SU-DHL-6 (cell line): Measurements from ENCODE around the gene ZNF799.

ENCODE experiments used
- H2AFZ ChIP-seq: fragments of 200-600 bp; sonication (generic); 2 replicates; pipeline ENCODE4 v1.6.1; 2014; ENCODE audit warnings: low read depth, mild to moderate bottlenecking, moderate library complexity, mixed read lengths, antibody characterized with exemption, low read length; ENCODE audit not compliant: severe bottlenecking
- H3F3A ChIP-seq: fragments of 200-600 bp; shearing (Covaris generic); 2 replicates; pipeline ENCODE4 v1.6.0; 2016; ENCODE audit warnings: antibody characterized with exemption, mild to moderate bottlenecking; ENCODE audit not compliant: insufficient read depth
- H3K27ac ChIP-seq: fragments of 200-600 bp; sonication (generic); 2 replicates; pipeline ENCODE4 v1.5.1; 2016; ENCODE audit warnings: low read depth, mild to moderate bottlenecking, low read length, moderate library complexity, mixed read lengths
- H3K27me3 ChIP-seq: fragments of 200-600 bp; sonication (generic), shearing (Covaris generic); 2 replicates; pipeline ENCODE4 v1.6.0; 2014; ENCODE audit warnings: mild to moderate bottlenecking, low read length
- H3K36me3 ChIP-seq: fragments of 200-600 bp; sonication (generic); 2 replicates; pipeline ENCODE4 v1.6.1; 2014; ENCODE audit warnings: mild to moderate bottlenecking, low read length, mixed read lengths
- H3K4me2 ChIP-seq: fragments of 300-600, 200-600 bp; shearing (Covaris generic), sonication (generic); 2 replicates; pipeline ENCODE4 v1.6.0; 2014; ENCODE audit warnings: low read length, low read depth, mild to moderate bottlenecking; ENCODE audit not compliant: poor library complexity, severe bottlenecking
- H3K4me3 ChIP-seq: fragments of 200-600 bp; sonication (generic); 2 replicates; pipeline ENCODE4 v1.5.1; 2014; ENCODE audit warnings: antibody characterized with exemption, low read length, mild to moderate bottlenecking, mixed read lengths; ENCODE audit not compliant: insufficient read depth, poor library complexity, severe bottlenecking
- H3K79me2 ChIP-seq: fragments of 200-600 bp; sonication (generic); 2 replicates; pipeline ENCODE4 v1.6.1; 2014; ENCODE audit warnings: mild to moderate bottlenecking, low read length, moderate library complexity; ENCODE audit not compliant: insufficient read depth
- H3K9ac ChIP-seq: fragments of 200-600 bp; sonication (generic); 2 replicates; pipeline ENCODE4 v1.7.0; 2014; ENCODE audit warnings: mild to moderate bottlenecking, low read length
- H3K9me2 ChIP-seq: fragments of 200-600 bp; sonication (generic); replicated peaks from 2 replicates; pipeline ENCODE4 v1.6.1; 2014; ENCODE audit warnings: low read length; ENCODE audit not compliant: insufficient read depth
- H3K9me3 ChIP-seq: fragments of 200-600 bp; sonication (generic); 2 replicates; pipeline ENCODE4 v1.6.1; 2014; ENCODE audit warnings: low read length, mixed read lengths; ENCODE audit not compliant: insufficient read depth
- H4K20me1 ChIP-seq: fragments of 200-600 bp; sonication (generic); 2 replicates; pipeline ENCODE4 v1.6.1; 2014; ENCODE audit warnings: low read depth, mild to moderate bottlenecking, antibody characterized with exemption, low read length, moderate library complexity, mixed read lengths
- CTCF ChIP-seq: fragments of 200-600 bp; sonication (generic); IDR thresholded peaks from one replicate; pipeline ENCODE4 v1.5.1; 2017; ENCODE audit warnings: antibody characterized with exemption, mild to moderate bottlenecking, low read length, moderate library complexity; ENCODE audit not compliant: insufficient read depth, poor library complexity, severe bottlenecking
- EZH2phosphoT487 ChIP-seq: fragments of 200-600 bp; sonication (generic), shearing (Covaris generic); conservative IDR thresholded peaks from 2 replicates; pipeline ENCODE4 v1.6.1; 2018; ENCODE audit warnings: mild to moderate bottlenecking, antibody characterized with exemption, low read length, moderate library complexity, mixed read lengths

Gene ZNF799

GRCh38 chr19:12380444-12380737 lies 20.7 kb downstream of the ZNF799 start:
- Histone ChIP-seq H3K27me3 (no peaks in the 10 kb centered on the region), H4K20me1 (no peaks in the 10 kb centered on the region), H3F3A (no peaks in the 10 kb centered on the region), H3K27ac (no peak overlapping the region), H3K9me3 (peaks cover 30% of the 10 kb centered on the region; the same call in 1 of the 2 replicates), H3K9me2 (no peaks in the 10 kb centered on the region), H3K9ac (no peak overlapping the region), H3K36me3 (peaks cover 34% of the 10 kb centered on the region), H2AFZ (no peak overlapping the region), H3K4me3 (no peak overlapping the region), H3K79me2 (no peaks in the 10 kb centered on the region), H3K4me2 (no peak overlapping the region)
- TF ChIP-seq CTCF (no peak), EZH2phosphoT487 (no peak)

GRCh38 chr19:12379732-12380443 lies 21.2 kb downstream of the ZNF799 start:
- no peak overlapping the region for H3K4me2 ChIP-seq

GRCh38 chr19:12374026-12374425 lies 27.0 kb downstream of the ZNF799 start:
- no peak overlapping the region for H3K4me3 ChIP-seq
- H4K20me1 ChIP-seq = no peaks in the 10 kb centered on the region
- H3F3A ChIP-seq = no peaks in the 10 kb centered on the region
- H3K4me2 ChIP-seq = no peak overlapping the region
- no peak for TF ChIP-seq CTCF
- TF ChIP-seq EZH2phosphoT487 = no peak
- no peaks in the 10 kb centered on the region for H3K27me3 ChIP-seq
- H3K36me3 ChIP-seq = peaks cover 4% of the 10 kb centered on the region; the same call in 1 of the 2 replicates
- no peaks in the 10 kb centered on the region for H3K9me2 ChIP-seq
- H3K79me2 ChIP-seq = no peaks in the 10 kb centered on the region
- no peak overlapping the region for H3K27ac ChIP-seq
- peaks cover 8% of the 10 kb centered on the region; the same call in 1 of the 2 replicates for H3K9me3 ChIP-seq
- no peak overlapping the region for H3K9ac ChIP-seq
- H2AFZ ChIP-seq = no peak overlapping the region

More at GRCh38 chr19:12379732-12380443, 21.2 kb downstream of the ZNF799 start:
- Histone ChIP-seq H4K20me1 (no peaks in the 10 kb centered on the region), H3K9me3 (peaks cover 30% of the 10 kb centered on the region; the same call in 1 of the 2 replicates), H3K4me3 (no peak overlapping the region), H3K27ac (no peak overlapping the region), H3K79me2 (no peaks in the 10 kb centered on the region), H3F3A (no peaks in the 10 kb centered on the region), H3K9ac (no peak overlapping the region), H3K27me3 (no peaks in the 10 kb centered on the region), H3K36me3 (peaks cover 34% of the 10 kb centered on the region), H2AFZ (no peak overlapping the region), H3K9me2 (no peaks in the 10 kb centered on the region)
- TF ChIP-seq EZH2phosphoT487 (no peak), CTCF (no peak)
